HEK293 (cell line): Measurements from ENCODE around the gene MYO1D.

ENCODE experiments used
- CTCF ChIA-PET: fragments of 350-600 bp; formaldehyde crosslinking; extraction: SDS; loops from one replicate; lab custom pipeline; 2021; ENCODE audit warnings: antibody characterized with exemption; lab: Yijun Ruan, JAX
- POLR2A ChIA-PET: fragments of 300-600 bp; formaldehyde crosslinking; extraction: SDS; loops from one replicate; lab custom pipeline; 2020; ENCODE audit warnings: antibody characterized with exemption, inconsistent platforms; lab: Yijun Ruan, JAX
- H3K27ac ChIP-seq: fragments of 200-500 bp; sonication (Bioruptor generic); 2 replicates; pipeline ENCODE4 v1.5.1; 2014; ENCODE audit warnings: low read depth, low read length, control low read depth, inconsistent platforms; ENCODE audit errors: extremely low read depth
- H3K36me3 ChIP-seq, 2 experiments: fragments of 200-500 bp in 1 of 2; sonication (Bioruptor generic) in 1 of 2; 1 replicate in 1 of 2; 2 replicates in 1 of 2; pipeline ENCODE4 v1.5.1; 2014 to 2017; ENCODE audit warnings: inconsistent platforms in 2 of 2, low read length in 2 of 2; ENCODE audit not compliant: control insufficient read depth in 2 of 2, insufficient read depth in 1 of 2
- H3K4me1 ChIP-seq: fragments of 200-500 bp; sonication (Bioruptor generic); 2 replicates; pipeline ENCODE4 v1.5.1; 2014; ENCODE audit warnings: mild to moderate bottlenecking, low read length, inconsistent platforms; ENCODE audit not compliant: control insufficient read depth, insufficient read depth
- H3K4me3 ChIP-seq: 2 replicates; pipeline ENCODE4 v1.5.1; 2011; ENCODE audit warnings: low read depth, mild to moderate bottlenecking, control low read depth, low read length, moderate library complexity
- H3K9me3 ChIP-seq: fragments of 200-500 bp; sonication (Bioruptor generic); 2 replicates; pipeline ENCODE4 v1.5.1; 2014; ENCODE audit warnings: low read depth, low read length, inconsistent platforms; ENCODE audit not compliant: control insufficient read depth, insufficient read depth
- ELK4 ChIP-seq: IDR thresholded peaks from 2 replicates; pipeline ENCODE4 v1.6.1; 2011; ENCODE audit warnings: mild to moderate bottlenecking, low read depth, low read length, borderline replicate concordance
- PRDM10 ChIP-seq: fragments of 450-650 bp; formaldehyde crosslinking; IDR thresholded peaks from 2 replicates; pipeline ENCODE4 v1.5.1; 2016; ENCODE audit warnings: missing biosample characterization, missing genetic modification characterization
- PRDM6 ChIP-seq: fragments of 450-650 bp; formaldehyde crosslinking; IDR thresholded peaks from 2 replicates; pipeline ENCODE4 v1.5.1; 2017; ENCODE audit warnings: missing biosample characterization, missing genetic modification characterization
- SP3 ChIP-seq: fragments of 450-650 bp; formaldehyde crosslinking; IDR thresholded peaks from 2 replicates; pipeline ENCODE4 v1.5.1; 2016; ENCODE audit warnings: missing biosample characterization, missing genetic modification characterization
- WT1 ChIP-seq: fragments of 450-650 bp; formaldehyde crosslinking; IDR thresholded peaks from 2 replicates; pipeline ENCODE4 v1.5.1; 2016; ENCODE audit warnings: missing biosample characterization, missing genetic modification characterization
- ZNF10 ChIP-seq: fragments of 450-650 bp; formaldehyde crosslinking; IDR thresholded peaks from 2 replicates; pipeline ENCODE4 v1.5.1; 2017; ENCODE audit warnings: missing biosample characterization, missing genetic modification characterization
- ZNF2 ChIP-seq: fragments of 450-650 bp; formaldehyde crosslinking; IDR thresholded peaks from 2 replicates; pipeline ENCODE4 v1.5.1; 2016; ENCODE audit warnings: missing biosample characterization, missing genetic modification characterization
- ZNF24 ChIP-seq: fragments of 450-650 bp; formaldehyde crosslinking; IDR thresholded peaks from 2 replicates; pipeline ENCODE4 v1.5.1; 2016; ENCODE audit warnings: missing biosample characterization, missing genetic modification characterization
- ZNF292 ChIP-seq: fragments of 450-650 bp; formaldehyde crosslinking; IDR thresholded peaks from 2 replicates; pipeline ENCODE4 v1.5.1; 2016; ENCODE audit warnings: low read depth, missing biosample characterization, missing genetic modification characterization, borderline replicate concordance
- ZNF48 ChIP-seq: fragments of 450-650 bp; formaldehyde crosslinking; IDR thresholded peaks from 2 replicates; pipeline ENCODE4 v1.5.1; 2016; ENCODE audit warnings: missing biosample characterization, missing genetic modification characterization
- ZNF501 ChIP-seq: fragments of 450-650 bp; formaldehyde crosslinking; IDR thresholded peaks from 2 replicates; pipeline ENCODE4 v1.5.1; 2016; ENCODE audit warnings: missing biosample characterization, missing genetic modification characterization
- ZNF514 ChIP-seq: fragments of 450-650 bp; formaldehyde crosslinking; IDR thresholded peaks from 2 replicates; pipeline ENCODE4 v1.5.1; 2016; ENCODE audit warnings: missing biosample characterization, missing genetic modification characterization
- ZNF560 ChIP-seq: fragments of 450-650 bp; formaldehyde crosslinking; IDR thresholded peaks from 2 replicates; pipeline ENCODE4 v1.5.1; 2017; ENCODE audit warnings: missing biosample characterization, missing genetic modification characterization, borderline replicate concordance
- ZNF621 ChIP-seq: fragments of 450-650 bp; formaldehyde crosslinking; IDR thresholded peaks from 2 replicates; pipeline ENCODE4 v1.5.1; 2017; ENCODE audit warnings: missing biosample characterization, missing genetic modification characterization
- ZNF670 ChIP-seq: fragments of 450-650 bp; formaldehyde crosslinking; IDR thresholded peaks from 2 replicates; pipeline ENCODE4 v1.5.1; 2016; ENCODE audit warnings: missing biosample characterization, missing genetic modification characterization, low read depth
- ZNF747 ChIP-seq: fragments of 450-650 bp; formaldehyde crosslinking; IDR thresholded peaks from 2 replicates; pipeline ENCODE4 v1.5.1; 2016; ENCODE audit warnings: missing biosample characterization, missing genetic modification characterization
- ZNF76 ChIP-seq: fragments of 450-650 bp; formaldehyde crosslinking; IDR thresholded peaks from 2 replicates; pipeline ENCODE4; 2016; ENCODE audit warnings: low read depth, missing biosample characterization, missing genetic modification characterization, borderline replicate concordance
- TF ChIP-seq, protein P1 (sequence below): fragments of 450-650 bp; formaldehyde crosslinking; IDR thresholded peaks from 2 replicates; pipeline ENCODE4 v1.5.1; 2016; ENCODE audit warnings: missing biosample characterization, missing genetic modification characterization
- TF ChIP-seq, protein P2 (sequence below): fragments of 450-650 bp; formaldehyde crosslinking; IDR thresholded peaks from 2 replicates; pipeline ENCODE4 v1.5.1; 2016; ENCODE audit warnings: missing biosample characterization, missing genetic modification characterization, low read depth

Gene MYO1D

GRCh38 chr17:32475258-32475657 is 401.7 kb downstream of the MYO1D start:
- Histone ChIP-seq H3K4me1 (no peaks in the 10 kb centered on the region), H3K27ac (no peak overlapping the region), H3K36me3 (peaks cover 98% of the 10 kb centered on the region in 2 experiments), H3K9me3 (no peaks in the 10 kb centered on the region), H3K4me3 (no peak overlapping the region)
- ChIA-PET POLR2A (no interaction called here), CTCF (interaction anchor here (0.9 to 5.9 kb wide), 5 partner anchors 8 to 13 kb away, joined by 3 to 70 read pairs (median 4); no protein-coding TSS in a partner anchor)
- no peak for TF ChIP-seq ZNF24 (tag by site-specific recombination)
- TF ChIP-seq ZNF747 (tag by site-specific recombination): no peak
- TF ChIP-seq ELK4: no peak
- TF ChIP-seq ZNF670: no peak
- TF ChIP-seq, protein P1, sequence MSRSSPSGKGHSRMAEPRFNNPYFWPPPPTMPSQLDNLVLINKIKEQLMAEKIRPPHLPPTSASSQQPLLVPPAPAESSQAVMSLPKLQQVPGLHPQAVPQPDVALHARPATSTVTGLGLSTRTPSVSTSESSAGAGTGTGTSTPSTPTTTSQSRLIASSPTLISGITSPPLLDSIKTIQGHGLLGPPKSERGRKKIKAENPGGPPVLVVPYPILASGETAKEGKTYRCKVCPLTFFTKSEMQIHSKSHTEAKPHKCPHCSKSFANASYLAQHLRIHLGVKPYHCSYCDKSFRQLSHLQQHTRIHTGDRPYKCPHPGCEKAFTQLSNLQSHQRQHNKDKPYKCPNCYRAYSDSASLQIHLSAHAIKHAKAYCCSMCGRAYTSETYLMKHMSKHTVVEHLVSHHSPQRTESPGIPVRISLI (tag by site-specific recombination): no peak
- TF ChIP-seq ZNF560 (tag by site-specific recombination): no peak
- TF ChIP-seq, protein P2, sequence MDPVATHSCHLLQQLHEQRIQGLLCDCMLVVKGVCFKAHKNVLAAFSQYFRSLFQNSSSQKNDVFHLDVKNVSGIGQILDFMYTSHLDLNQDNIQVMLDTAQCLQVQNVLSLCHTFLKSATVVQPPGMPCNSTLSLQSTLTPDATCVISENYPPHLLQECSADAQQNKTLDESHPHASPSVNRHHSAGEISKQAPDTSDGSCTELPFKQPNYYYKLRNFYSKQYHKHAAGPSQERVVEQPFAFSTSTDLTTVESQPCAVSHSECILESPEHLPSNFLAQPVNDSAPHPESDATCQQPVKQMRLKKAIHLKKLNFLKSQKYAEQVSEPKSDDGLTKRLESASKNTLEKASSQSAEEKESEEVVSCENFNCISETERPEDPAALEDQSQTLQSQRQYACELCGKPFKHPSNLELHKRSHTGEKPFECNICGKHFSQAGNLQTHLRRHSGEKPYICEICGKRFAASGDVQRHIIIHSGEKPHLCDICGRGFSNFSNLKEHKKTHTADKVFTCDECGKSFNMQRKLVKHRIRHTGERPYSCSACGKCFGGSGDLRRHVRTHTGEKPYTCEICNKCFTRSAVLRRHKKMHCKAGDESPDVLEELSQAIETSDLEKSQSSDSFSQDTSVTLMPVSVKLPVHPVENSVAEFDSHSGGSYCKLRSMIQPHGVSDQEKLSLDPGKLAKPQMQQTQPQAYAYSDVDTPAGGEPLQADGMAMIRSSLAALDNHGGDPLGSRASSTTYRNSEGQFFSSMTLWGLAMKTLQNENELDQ: no peak
- no peak for TF ChIP-seq PRDM6 (tag by site-specific recombination)
- TF ChIP-seq ZNF48: no peak
- no peak for TF ChIP-seq SP3
- no peak for TF ChIP-seq ZNF2 (tag by site-specific recombination)
- TF ChIP-seq, all 188 proteins: peak for 0

DNA sequence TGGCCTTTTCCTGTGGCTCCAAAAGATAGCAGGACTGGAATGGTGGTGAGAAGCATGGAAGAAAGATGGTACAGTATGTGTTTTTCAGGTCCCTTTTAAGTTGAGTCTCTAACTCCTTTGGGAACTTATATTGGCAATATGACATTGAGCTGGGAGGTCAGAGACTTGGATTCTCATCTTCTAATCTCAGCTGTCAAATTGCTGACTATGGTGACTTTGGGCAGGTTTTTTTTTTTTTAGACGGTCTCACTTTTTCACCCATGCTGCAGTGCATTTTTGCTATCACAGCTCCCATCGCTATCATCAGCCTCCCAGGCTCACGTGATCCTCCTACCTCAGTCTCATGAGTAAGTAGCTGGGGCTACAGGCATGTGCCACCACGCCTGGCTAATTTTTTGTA is 405.3 kb downstream of the MYO1D start:
- POLR2A ChIA-PET: interaction anchor here (0.6 to 1.1 kb wide), 2 partner anchors 27 to 49 kb away, joined by 3 read pairs; partner anchors contain the start of gene PSMD11
- CTCF ChIA-PET: interaction anchor here (1.0 to 5.9 kb wide), 3 partner anchors 10 to 28 kb away, joined by 4 to 70 read pairs (median 4); partner anchors contain the start of gene PSMD11

More for the DNA sequence above, 405.3 kb downstream of the MYO1D start:
- TF ChIP-seq WT1 (tag by site-specific recombination) (no peak), ZNF621 (tag by site-specific recombination) (no peak), ZNF501 (tag by site-specific recombination) (no peak), PRDM10 (tag by site-specific recombination) (no peak), ZNF76 (tag by site-specific recombination) (no peak), ZNF514 (tag by site-specific recombination) (no peak), ZNF10 (no peak), ZNF292 (tag by site-specific recombination) (no peak)
- Histone ChIP-seq H3K27ac (no peak overlapping the region), H3K4me1 (no peaks in the 10 kb centered on the region), H3K4me3 (no peak overlapping the region), H3K9me3 (no peaks in the 10 kb centered on the region), H3K36me3 (peaks cover 95 to 97% of the 10 kb centered on the region in 2 experiments)
